ENCODE measurements around the gene PIGV. TPM values are rescaled to one million over a fixed set of nuclear protein-coding genes. Genes with fewer than 3 reads are reported as not detected.
A peak's percentile ranks its signal among the peaks of the same experiment; 100 is the strongest.

The PIGV gene
- total and polyA plus RNA-seq, 2 donors (not counting 1 experiment from before 2014, with no cell fraction given), result 13.3 to 29.6 TPM

DNA sequence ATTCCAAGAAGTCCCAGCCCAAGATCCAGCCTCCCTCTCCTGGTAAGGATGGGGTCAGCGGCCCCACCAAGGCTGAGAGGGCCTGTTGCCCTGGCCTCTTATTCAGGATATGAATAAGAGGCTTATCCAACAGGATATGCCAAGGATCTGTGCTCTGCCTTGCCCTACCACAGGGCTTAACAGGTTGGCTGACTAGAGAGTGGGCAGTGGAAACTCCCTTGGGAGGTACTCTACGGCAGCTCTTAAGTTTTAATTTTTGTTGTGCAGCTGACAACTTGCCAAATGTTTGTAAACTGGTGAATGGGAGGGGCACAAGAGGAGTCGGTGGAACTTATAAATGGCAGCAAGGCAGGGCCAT is 16.5 kb upstream of the PIGV start:
- no peak for DNase-seq (ENCODE audit: low read depth in 2 of 2)
- Histone ChIP-seq H2AFZ (ENCODE audit: low read length) (no peak overlapping the region), H3K27ac (ENCODE audit: insufficient read depth, low read length) (peak overlapping the region; percentile 98), H3K79me2 (ENCODE audit: control insufficient read depth, insufficient read depth, low read length) (peaks cover 4% of the 10 kb centered on the region), H3K4me2 (ENCODE audit: extremely low read depth, insufficient read depth, low read length) (peak overlapping the region; percentile 28), H3K36me3 (ENCODE audit: control insufficient read depth, insufficient read depth, low read length) (peaks cover 24% of the 10 kb centered on the region), H4K20me1 (ENCODE audit: control insufficient read depth, extremely low read depth, insufficient read depth, low read length) (no peaks in the 10 kb centered on the region), H3K4me3 (replicated peaks in 1 of 4; ENCODE audit: control extremely low read depth in 1 of 4, insufficient read depth in 1 of 4, low read depth in 3 of 4, low read length in 4 of 4) (no peak overlapping the region), H3K4me1 (ENCODE audit: control insufficient read depth, extremely low read depth, insufficient read depth, low read length) (peaks cover 43% of the 10 kb centered on the region), H3K27me3 (ENCODE audit: control insufficient read depth, insufficient read depth, low read length) (no peaks in the 10 kb centered on the region), H3K9me3 (ENCODE audit: control insufficient read depth, insufficient read depth, low read depth, low read length) (no peaks in the 10 kb centered on the region), H3K9ac (ENCODE audit: insufficient read depth, low read length) (no peak overlapping the region)
- TF ChIP-seq, protein P1, sequence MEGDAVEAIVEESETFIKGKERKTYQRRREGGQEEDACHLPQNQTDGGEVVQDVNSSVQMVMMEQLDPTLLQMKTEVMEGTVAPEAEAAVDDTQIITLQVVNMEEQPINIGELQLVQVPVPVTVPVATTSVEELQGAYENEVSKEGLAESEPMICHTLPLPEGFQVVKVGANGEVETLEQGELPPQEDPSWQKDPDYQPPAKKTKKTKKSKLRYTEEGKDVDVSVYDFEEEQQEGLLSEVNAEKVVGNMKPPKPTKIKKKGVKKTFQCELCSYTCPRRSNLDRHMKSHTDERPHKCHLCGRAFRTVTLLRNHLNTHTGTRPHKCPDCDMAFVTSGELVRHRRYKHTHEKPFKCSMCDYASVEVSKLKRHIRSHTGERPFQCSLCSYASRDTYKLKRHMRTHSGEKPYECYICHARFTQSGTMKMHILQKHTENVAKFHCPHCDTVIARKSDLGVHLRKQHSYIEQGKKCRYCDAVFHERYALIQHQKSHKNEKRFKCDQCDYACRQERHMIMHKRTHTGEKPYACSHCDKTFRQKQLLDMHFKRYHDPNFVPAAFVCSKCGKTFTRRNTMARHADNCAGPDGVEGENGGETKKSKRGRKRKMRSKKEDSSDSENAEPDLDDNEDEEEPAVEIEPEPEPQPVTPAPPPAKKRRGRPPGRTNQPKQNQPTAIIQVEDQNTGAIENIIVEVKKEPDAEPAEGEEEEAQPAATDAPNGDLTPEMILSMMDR (conservative IDR thresholded peaks at IDR 0.05 in 1 of 2, IDR thresholded peaks at IDR 0.05 in 1 of 2; ENCODE audit: low read depth in 1 of 2, low read length in 2 of 2), result peak in 1 of 2 donors; percentile 7
- TF ChIP-seq EZH2 (IDR thresholded peaks at IDR 0.05; ENCODE audit: low read length, missing control alignments), result no peak

- H3K4me2 ChIP-seq (ENCODE audit: extremely low read depth, insufficient read depth, low read length), result peak overlapping the region; percentile 85
- peaks cover 24% of the 10 kb centered on the region for H3K36me3 ChIP-seq (ENCODE audit: control insufficient read depth, insufficient read depth, low read length)
- TF ChIP-seq EZH2 (IDR thresholded peaks at IDR 0.05; ENCODE audit: low read length, missing control alignments), result no peak
- TF ChIP-seq, protein P1 (conservative IDR thresholded peaks at IDR 0.05 in 1 of 2, IDR thresholded peaks at IDR 0.05 in 1 of 2; ENCODE audit: low read depth in 1 of 2, low read length in 2 of 2), result no peak
- peak overlapping the region; percentile 51 for H3K9ac ChIP-seq (ENCODE audit: insufficient read depth, low read length)
- no peak overlapping the region for H3K4me3 ChIP-seq (replicated peaks in 1 of 4; ENCODE audit: control extremely low read depth in 1 of 4, insufficient read depth in 1 of 4, low read depth in 3 of 4, low read length in 4 of 4)
- peaks cover 4% of the 10 kb centered on the region for H3K79me2 ChIP-seq (ENCODE audit: control insufficient read depth, insufficient read depth, low read length)
- H3K27ac ChIP-seq (ENCODE audit: insufficient read depth, low read length), result peak overlapping the region; percentile 98
- H3K27me3 ChIP-seq (ENCODE audit: control insufficient read depth, insufficient read depth, low read length), result no peaks in the 10 kb centered on the region
- DNase-seq (ENCODE audit: low read depth in 2 of 2), result peak; percentile 98 to 99
- peaks cover 43% of the 10 kb centered on the region for H3K4me1 ChIP-seq (ENCODE audit: control insufficient read depth, extremely low read depth, insufficient read depth, low read length)
- H3K9me3 ChIP-seq (ENCODE audit: control insufficient read depth, insufficient read depth, low read depth, low read length), result no peaks in the 10 kb centered on the region
- H4K20me1 ChIP-seq (ENCODE audit: control insufficient read depth, extremely low read depth, insufficient read depth, low read length), result no peaks in the 10 kb centered on the region
- no peak overlapping the region for H2AFZ ChIP-seq (ENCODE audit: low read length)
Measured at GRCh38 chr1:26771643-26772321, 16.0 kb upstream of the PIGV start.

- H3K79me2 ChIP-seq (ENCODE audit: control insufficient read depth, insufficient read depth, low read length), result peaks cover 4% of the 10 kb centered on the region
- peak overlapping the region; percentile 85 for H3K4me2 ChIP-seq (ENCODE audit: extremely low read depth, insufficient read depth, low read length)
- H3K36me3 ChIP-seq (ENCODE audit: control insufficient read depth, insufficient read depth, low read length), result peaks cover 24% of the 10 kb centered on the region
Measured at GRCh38 chr1:26772687-26773086, 15.1 kb upstream of the PIGV start.

More at GRCh38 chr1:26772687-26773086, 15.1 kb upstream of the PIGV start:
- Histone ChIP-seq H3K27ac (ENCODE audit: insufficient read depth, low read length) (peak overlapping the region; percentile 98), H3K4me1 (ENCODE audit: control insufficient read depth, extremely low read depth, insufficient read depth, low read length) (peaks cover 41% of the 10 kb centered on the region), H3K9me3 (ENCODE audit: control insufficient read depth, insufficient read depth, low read depth, low read length) (no peaks in the 10 kb centered on the region), H3K9ac (ENCODE audit: insufficient read depth, low read length) (peak overlapping the region; percentile 51), H3K4me3 (replicated peaks in 1 of 4; ENCODE audit: control extremely low read depth in 1 of 4, insufficient read depth in 1 of 4, low read depth in 3 of 4, low read length in 4 of 4) (no peak overlapping the region), H2AFZ (ENCODE audit: low read length) (no peak overlapping the region), H4K20me1 (ENCODE audit: control insufficient read depth, extremely low read depth, insufficient read depth, low read length) (no peaks in the 10 kb centered on the region), H3K27me3 (ENCODE audit: control insufficient read depth, insufficient read depth, low read length) (no peaks in the 10 kb centered on the region)
- no peak for TF ChIP-seq EZH2 (IDR thresholded peaks at IDR 0.05; ENCODE audit: low read length, missing control alignments)
- TF ChIP-seq, protein P1 (conservative IDR thresholded peaks at IDR 0.05 in 1 of 2, IDR thresholded peaks at IDR 0.05 in 1 of 2; ENCODE audit: low read depth in 1 of 2, low read length in 2 of 2), result no peak
- peak; percentile 91 to 100 for DNase-seq (ENCODE audit: low read depth in 2 of 2)

Data from fibroblast of lung (primary cell).